NOMO-1 treated with dmso at 0.1 percent for 144 hours (cell line): Measurements from ENCODE around the gene HOXC11.

Experiments
- DNase-seq: peaks from one replicate; lab custom pipeline; 2025; ENCODE audit not compliant: unreplicated experiment; lab: John Stamatoyannopoulos, UW

HOXC11 gene

GRCh38 chr12:53983950-53984572 lies 11.1 kb downstream of the HOXC11 start:
- DNase-seq, result no peak

DNA sequence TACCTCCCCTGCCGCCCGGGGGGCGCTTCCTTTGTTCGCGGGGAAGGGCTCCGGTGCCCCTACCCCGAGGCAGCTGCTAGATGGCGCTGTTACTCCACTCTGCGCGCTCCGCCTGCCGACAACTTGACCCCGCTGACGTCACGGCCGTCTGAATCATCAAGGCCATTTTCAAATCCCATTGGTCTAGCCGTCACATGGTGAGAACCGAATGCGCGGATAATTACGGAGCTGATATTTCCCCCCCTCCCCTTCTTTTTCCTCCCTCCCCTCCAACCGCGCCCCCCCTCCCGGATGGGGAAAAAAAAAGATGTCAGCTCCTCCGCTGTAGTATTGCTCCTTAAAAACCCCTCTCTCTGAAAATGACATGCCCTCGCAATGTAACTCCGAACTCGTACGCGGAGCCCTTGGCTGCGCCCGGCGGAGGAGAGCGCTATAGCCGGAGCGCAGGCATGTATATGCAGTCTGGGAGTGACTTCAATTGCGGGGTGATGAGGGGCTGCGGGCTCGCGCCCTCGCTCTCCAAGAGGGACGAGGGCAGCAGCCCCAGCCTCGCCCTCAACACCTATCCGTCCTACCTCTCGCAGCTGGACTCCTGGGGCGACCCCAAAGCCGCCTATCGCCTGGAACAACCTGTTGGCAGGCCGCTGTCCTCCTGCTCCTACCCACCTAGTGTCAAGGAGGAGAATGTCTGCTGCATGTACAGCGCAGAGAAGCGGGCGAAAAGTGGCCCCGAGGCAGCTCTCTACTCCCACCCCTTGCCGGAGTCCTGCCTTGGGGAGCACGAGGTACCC lies 12.2 kb downstream of the HOXC11 start, which contains the start of gene HOXC10:
HOXC10 (plus strand) TSS at position 246 of the 791 bp plus-strand sequence; CDS start at position 360, 114 bp downstream.
- peak; percentile 72 for DNase-seq

DNA sequence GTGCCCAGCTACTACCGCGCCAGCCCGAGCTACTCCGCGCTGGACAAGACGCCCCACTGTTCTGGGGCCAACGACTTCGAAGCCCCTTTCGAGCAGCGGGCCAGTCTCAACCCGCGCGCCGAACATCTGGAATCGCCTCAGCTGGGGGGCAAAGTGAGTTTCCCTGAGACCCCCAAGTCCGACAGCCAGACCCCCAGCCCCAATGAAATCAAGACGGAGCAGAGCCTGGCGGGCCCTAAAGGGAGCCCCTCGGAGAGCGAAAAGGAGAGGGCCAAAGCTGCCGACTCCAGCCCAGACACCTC lies 12.7 kb downstream of the HOXC11 start:
- DNase-seq, result no peak

DNA sequence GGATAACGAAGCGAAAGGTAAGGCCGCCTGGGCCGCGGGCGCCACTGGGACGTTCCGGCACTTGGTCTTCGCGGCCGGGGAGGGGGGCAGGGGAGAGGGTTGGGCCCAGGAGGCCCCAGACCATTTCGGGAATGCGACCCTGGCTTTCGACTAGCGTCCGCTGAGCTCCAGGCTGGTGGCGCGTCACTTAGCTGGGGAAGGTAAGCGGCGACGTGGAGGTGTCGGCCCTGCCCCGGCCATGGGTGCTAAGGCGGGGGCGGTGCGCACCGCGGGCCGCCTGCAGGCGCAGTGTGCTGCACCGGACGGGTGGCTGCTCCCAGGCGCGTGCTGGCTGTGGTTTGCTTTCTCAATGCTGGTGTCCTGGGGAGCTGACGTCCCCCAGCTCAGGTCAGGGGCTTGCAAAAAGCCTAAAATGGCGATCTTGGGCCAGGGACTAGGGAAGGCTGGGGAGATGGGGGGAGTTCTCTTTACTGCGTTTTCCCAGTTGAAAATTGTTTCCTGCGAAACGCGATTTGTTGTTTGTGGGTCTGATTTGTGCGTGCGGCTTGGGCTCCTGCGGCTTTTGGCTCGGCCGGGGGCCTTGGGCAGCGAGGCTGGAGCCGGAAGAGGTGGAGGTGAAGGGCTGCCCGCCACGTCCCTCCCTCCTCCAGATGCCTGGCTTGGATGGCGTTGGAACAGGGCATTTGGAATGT lies 13.2 kb downstream of the HOXC11 start:
- DNase-seq, result no peak

DNA sequence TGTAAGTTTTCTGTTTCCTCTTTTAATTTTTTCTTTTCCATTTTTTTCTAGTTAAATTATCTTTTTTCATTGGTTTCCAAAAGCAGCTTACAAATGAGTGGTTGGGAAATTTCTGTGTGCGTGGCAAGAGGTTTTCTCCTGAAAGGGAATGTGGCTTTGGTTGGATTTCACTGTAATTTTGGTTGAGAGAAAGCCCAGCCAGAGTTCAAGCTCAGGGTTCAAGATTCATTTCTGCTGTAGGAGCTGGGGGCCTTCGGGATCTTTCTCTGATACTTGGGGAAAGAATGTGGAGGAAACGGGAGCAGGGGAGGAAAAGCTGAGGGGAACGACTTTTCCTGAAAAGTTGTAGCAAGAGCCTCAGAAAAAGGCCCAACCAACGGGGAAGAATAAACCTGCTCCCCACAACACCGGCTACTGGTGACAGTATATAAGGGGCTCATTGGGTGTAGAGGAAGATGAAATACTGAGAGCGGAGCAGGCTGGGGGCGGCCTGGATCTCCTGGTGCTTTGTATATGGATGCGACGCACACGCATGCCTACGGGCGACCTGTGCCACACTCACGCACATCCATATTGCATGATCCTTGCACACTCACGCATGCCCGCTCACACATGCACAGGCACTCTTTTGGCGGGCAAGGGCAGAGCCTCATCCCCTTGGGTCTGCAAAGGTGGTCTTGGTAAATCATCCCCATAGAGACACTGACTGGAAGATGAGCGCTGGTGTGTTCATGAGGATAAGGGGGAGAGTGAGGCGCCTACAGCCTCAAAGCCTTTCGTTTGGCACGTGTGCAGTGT lies 14.0 kb downstream of the HOXC11 start:
- DNase-seq, result no peak

DNA sequence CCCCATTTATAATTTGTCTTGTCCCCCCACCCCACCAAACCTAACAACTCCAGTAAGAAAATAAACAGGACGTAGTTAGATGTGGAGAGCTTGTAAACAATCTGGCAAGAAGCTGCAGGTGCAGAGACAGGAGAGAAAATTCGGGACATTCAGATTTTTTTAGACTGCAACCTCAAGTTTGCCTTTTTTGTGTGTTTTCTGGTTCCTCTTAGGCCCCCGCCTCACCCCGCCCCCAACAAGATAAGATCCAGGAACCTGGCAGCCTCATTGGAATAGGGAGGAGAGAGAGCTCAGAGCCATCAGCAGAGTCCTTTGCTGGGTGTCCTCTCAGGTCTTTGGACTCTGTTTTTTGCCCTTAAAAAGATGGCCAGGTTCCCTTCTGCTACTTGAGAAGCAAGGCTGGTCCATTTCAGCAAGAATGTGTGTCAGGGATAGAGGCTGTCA lies 14.9 kb downstream of the HOXC11 start:
- no peak for DNase-seq

DNA sequence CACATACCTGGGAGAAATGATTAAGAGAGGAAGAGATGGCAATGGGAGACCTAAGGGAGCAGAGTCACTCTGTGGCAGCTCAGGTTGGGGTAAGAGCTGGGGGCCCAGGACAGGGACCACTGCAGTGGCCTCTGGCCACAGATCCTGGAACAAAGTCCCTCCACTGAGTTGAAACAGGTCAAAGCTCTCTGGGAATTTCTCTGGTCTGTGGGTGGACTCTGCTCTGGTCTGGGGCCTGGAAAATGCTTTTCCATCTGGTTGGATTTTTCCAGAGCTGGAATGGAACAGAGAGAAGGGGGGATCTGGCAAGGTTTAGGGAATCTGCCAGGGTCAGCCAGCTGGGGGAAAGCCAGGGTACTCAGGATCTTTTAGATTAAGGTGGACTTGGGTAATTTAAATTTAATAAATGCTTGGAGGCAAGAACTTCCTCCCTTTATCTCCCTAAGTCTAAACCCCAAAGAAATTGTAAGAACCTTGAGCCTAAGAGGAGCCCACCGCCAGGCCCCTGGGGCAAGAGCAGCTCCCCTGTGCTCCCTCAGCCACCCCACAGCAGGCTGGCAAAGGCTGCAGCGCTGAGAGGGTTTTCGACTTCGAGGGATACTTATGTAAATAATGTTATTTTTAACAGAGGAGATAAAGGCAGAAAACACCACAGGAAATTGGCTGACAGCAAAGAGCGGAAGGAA lies 15.8 kb downstream of the HOXC11 start:
- DNase-seq, result no peak

- DNase-seq, result peak; percentile 29
These were observed 16.5 kb downstream of the HOXC11 start for GRCh38 chr12:53989227-53990113.

GRCh38 chr12:53990311-53991076 lies 17.6 kb downstream of the HOXC11 start:
- no peak for DNase-seq

GRCh38 chr12:53991077-53991460 lies 18.1 kb downstream of the HOXC11 start:
- DNase-seq, result no peak

DNA sequence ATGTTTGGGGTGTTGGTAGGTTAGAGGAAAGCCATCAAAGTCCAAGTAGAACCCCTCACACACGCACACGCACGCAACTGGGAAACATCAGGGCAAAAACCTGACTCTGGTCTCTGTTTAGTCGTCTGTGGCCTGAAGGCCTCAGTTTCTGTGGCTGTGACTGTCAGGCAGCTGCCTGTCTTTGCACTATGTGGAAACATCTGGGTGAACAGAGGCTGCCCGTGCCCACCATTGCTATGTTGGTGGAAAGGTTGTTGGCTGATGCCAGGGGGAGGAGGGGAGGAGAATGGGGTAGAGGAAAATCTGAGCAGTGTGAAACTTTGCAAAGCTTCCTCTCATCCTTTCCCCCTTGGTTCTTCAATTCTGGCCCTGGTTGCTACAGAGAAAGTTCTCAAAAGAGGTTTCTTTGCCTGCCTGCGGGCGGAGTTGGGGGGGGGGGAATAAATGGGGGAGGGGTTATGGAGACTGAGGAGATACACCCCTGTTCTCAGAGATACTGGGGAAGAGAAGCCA lies 19.5 kb downstream of the HOXC11 start:
- DNase-seq, result no peak

- DNase-seq, result no peak
These were observed 20.5 kb downstream of the HOXC11 start for GRCh38 chr12:53993162-53994008.

GRCh38 chr12:53994009-53994263 lies 21.0 kb downstream of the HOXC11 start:
- DNase-seq, result no peak

- no peak for DNase-seq
These were observed 21.5 kb downstream of the HOXC11 start for GRCh38 chr12:53994264-53995001.

GRCh38 chr12:53995002-53995377 lies 22.1 kb downstream of the HOXC11 start:
- DNase-seq, result no peak

DNA sequence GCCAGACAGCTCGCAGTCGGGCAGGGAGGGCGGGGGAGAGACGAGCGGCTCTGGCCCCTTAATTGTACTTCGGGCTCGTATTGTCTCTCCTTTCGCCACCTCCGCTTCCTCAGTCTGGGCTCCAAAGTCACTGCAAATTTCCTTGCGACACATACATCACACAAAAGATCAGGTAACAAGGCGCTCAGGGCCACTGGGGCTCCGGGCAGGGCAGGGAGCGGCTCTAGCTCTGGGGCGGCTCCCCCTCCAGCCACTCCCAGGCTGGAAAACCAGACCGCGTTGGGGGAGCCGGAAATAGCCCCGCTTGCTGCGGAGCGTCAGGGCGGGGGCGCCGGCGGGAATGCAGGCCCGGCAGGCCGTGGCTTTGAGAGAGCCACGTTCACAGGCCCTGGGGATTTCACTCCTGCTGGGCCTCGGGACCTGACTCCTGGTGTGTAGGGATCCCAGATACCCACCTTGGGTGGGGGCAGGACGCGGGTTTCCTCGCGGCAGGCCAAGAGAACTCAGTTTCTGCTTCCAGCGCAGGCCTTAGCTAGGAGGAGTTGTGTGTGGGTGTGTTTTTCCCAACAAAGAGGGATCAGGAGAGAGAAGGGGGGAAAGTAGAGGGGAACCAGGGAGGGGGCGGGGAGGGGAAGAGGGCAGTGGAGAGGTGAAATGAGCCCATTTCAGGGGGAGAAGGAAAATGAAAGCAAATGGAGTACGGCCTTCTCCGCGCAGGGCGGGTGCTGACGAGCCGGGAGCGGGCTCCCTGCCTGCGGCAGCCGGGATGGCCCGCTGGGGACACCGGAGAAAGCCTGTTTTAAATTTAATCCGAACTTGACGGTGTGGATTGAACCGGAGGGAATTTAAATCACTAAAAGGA lies 22.7 kb downstream of the HOXC11 start:
- DNase-seq, result peak; percentile 22
